ENCODE data around the gene ARL10.

DNA sequence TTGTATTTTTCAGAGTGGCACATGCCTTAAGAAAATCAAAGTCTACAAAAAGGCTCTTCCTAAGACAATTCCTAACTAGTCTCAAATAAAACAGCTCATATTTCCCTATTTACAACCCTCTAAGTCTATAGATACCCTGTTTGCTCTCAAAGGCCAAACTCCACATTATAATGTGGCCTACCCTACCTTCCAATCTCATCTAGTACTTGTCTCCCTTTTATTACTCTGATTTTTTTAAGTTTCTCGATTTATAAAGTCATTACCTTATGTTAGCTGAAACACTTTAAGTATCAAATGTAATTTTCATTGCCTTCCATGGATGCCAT lies 23.2 kb upstream of the ARL10 start:
- TF ChIP-seq, protein P1, sequence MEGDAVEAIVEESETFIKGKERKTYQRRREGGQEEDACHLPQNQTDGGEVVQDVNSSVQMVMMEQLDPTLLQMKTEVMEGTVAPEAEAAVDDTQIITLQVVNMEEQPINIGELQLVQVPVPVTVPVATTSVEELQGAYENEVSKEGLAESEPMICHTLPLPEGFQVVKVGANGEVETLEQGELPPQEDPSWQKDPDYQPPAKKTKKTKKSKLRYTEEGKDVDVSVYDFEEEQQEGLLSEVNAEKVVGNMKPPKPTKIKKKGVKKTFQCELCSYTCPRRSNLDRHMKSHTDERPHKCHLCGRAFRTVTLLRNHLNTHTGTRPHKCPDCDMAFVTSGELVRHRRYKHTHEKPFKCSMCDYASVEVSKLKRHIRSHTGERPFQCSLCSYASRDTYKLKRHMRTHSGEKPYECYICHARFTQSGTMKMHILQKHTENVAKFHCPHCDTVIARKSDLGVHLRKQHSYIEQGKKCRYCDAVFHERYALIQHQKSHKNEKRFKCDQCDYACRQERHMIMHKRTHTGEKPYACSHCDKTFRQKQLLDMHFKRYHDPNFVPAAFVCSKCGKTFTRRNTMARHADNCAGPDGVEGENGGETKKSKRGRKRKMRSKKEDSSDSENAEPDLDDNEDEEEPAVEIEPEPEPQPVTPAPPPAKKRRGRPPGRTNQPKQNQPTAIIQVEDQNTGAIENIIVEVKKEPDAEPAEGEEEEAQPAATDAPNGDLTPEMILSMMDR (IDR thresholded peaks at IDR 0.05; ENCODE audit: borderline replicate concordance, extremely low read depth, low read length, poor library complexity, severe bottlenecking): no peak
- TF ChIP-seq EZH2 (IDR thresholded peaks at IDR 0.05; ENCODE audit: borderline replicate concordance, low read depth, low read length, severe bottlenecking): no peak

Data from DND-41 (cell line).